CD4-positive, alpha-beta T cell treated with Interleukin-6 for 4 hours (primary cell): ENCODE data around the gene KLHL8.

Source experiments
- DNase-seq: peaks from one replicate; pipeline ENCODE4 v3.0.0-alpha.2; 2020; ENCODE audit warnings: mixed read lengths

The KLHL8 gene

DNA sequence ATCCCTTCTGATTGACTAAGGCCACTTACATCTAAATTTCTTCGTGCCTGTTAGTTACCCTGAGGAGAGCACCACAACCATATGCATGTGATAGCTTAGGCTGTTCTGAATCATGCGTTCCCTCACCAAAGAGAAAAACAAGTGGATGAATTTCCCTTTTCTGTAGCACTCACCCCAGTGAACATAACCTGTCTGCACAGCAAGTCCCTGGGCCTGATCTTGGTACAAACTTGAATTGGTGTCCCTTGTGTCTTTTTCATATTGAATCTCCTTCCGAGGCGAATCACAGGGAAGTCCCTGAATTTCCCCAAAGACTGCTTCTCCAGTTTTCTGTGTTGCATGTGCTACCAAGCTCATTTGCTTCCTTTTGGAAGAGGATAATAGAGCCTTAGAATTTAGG, 100.4 kb downstream of the KLHL8 start:
- no peak for DNase-seq

DNA sequence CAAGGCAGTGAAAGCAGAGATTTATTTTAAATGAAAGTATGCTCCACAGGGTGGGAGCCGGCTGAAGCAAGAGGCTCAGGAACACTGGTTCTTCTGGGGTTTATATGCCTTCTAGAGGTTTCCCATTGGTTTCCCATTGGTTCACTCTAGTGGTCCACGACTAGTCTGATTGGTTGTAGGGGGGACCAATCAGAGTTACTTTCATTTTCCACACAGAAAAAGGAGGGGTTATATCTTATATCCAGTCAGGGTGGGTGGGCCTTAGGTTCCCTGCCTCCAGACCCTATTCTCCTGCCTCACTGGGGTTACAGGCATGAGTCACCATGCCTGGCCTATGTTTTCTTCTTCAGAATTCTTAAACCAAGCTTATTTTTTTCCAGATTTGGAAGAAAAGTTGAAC, 101.6 kb downstream of the KLHL8 start:
- DNase-seq: no peak

DNA sequence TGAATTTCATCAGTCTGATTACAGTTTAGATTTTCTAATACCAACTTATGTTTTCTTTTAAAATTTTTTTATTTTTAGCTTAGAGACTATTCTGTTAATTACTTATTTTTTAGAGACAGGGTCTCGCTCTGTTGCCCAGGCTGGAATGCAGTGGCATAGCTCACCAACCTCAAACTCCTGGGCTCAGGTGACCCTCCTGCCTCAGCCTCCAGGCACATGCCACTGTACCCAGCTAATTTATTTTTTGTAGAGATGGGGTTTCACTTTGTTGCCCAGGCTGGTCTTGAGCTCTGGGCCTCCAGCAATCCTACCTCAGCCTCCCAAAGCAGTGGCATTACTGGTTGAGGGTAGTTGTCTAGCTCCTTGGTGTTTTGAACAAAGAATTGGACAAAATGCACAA, 102.0 kb downstream of the KLHL8 start:
- no peak for DNase-seq

DNA sequence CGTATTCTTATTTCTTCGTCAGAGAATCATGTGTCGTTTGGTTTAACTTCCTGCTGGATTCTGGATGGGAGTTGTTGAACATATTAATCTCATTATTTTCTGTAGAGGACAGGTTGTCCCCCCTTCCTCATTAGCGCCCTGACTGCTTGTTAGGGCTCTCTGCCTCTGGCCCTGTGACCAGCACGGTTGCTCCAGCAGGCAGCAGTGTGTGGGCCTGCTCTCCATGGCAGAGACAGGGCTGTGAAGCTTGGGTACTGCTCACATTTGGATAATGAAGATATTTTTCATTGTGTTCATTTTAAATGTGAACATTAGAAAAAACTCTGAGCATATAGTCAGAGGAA, 102.7 kb downstream of the KLHL8 start:
- DNase-seq: no peak

DNA sequence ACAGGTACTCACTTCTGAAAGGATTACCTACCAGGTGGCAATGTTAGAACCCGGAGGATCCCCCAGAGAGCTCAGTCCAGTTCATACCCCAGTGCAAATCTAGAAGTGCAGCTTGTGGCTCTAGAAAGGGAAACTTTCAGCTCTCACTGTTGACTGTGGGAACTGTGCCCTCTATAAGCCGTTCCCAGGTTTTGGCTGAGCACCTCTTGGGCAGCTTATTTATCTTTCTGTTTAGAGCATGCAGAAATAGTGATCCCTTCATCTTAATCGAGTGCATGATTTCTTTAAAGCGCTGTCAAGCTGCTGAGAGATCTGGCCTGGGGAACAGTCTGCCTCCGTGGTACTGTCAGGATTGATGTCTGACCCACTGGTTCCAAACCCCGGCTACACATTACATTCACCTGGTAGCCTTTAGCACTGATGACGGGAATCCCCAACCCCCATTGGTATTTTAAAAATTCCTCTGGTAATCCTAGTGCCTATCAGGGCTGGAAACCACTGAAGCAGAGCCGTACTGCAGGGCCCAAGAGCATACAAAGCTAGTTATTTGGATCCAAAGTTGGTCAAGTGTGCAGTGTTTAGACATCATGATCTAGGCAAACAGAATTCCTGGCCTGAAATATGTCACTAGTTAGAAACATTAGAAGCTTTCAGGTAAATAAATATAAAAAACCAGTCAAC, 103.2 kb downstream of the KLHL8 start:
- no peak for DNase-seq

DNA sequence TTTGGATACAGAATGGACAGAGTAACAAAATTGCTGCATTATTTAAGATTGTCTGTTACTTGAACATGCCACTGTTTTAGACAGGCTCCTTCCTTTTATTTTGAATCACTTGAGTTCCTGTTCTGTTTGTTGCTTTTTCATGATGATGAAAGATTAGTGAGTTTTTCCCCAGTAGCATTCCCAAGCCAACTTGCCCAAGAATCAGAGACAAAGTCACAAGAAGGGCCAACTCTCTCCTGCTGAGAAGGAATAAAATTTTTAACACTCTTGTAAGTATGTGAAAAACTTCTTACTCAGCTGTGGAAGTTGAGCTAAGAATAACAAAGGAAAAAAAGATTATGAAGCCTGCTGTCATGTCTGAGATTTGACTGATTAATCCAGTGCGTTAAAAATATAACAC, 104.2 kb downstream of the KLHL8 start:
- DNase-seq: no peak

DNA sequence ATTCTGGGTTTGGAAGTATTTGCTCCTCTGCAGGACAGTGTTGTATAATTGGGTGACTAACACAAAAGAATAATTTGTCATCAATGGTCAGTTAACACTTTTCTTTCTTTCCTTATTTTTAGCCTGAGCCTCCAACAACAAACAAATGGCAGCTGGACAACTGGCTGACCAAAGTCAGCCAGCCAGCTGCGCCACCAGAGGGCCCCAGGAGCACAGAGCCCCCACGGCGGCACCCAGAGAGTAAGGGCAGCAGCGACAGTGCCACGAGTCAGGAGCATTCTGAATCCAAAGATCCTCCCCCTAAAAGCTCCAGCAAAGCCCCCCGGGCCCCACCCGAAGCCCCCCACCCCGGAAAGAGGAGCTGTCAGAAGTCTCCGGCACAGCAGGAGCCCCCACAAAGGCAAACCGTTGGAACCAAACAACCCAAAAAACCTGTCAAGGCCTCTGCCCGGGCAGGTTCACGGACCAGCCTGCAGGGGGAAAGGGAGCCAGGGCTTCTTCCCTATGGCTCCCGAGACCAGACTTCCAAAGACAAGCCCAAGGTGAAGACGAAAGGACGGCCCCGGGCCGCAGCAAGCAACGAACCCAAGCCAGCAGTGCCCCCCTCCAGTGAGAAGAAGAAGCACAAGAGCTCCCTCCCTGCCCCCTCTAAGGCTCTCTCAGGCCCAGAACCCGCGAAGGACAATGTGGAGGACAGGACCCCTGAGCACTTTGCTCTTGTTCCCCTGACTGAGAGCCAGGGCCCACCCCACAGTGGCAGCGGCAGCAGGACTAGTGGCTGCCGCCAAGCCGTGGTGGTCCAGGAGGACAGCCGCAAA, 106.0 kb downstream of the KLHL8 start:
- no peak for DNase-seq

DNA sequence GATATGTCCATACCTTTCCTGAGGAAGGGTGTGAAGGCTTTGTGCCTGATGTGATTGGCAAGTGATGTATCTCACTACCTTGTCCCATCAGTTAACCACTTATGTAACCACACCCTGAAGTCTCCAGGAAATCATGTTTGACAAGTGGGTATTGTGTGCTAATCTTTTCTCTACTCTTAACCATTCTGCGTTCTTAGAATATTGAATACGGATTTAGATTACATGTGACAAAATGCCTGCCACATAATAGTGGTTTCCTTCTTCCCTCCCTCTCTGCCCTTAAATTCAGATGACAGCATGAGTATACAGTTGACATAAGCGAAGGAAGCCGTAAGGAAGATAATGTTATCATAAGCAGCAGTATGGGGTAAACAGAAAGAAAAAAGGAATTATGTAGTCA, 108.4 kb downstream of the KLHL8 start:
- DNase-seq: no peak
